ENCODE results near the gene HHAT. TPM values are rescaled to one million over a fixed set of nuclear protein-coding genes. Genes with fewer than 3 reads are reported as not detected.

Gene HHAT
- total and polyA plus RNA-seq, 9 of the 15 experiments (the other 6 are each of a cell fraction or from before 2014, with no cell fraction given) = 0.07 to 0.16 (median 0.13) TPM; not detected in 1

DNA sequence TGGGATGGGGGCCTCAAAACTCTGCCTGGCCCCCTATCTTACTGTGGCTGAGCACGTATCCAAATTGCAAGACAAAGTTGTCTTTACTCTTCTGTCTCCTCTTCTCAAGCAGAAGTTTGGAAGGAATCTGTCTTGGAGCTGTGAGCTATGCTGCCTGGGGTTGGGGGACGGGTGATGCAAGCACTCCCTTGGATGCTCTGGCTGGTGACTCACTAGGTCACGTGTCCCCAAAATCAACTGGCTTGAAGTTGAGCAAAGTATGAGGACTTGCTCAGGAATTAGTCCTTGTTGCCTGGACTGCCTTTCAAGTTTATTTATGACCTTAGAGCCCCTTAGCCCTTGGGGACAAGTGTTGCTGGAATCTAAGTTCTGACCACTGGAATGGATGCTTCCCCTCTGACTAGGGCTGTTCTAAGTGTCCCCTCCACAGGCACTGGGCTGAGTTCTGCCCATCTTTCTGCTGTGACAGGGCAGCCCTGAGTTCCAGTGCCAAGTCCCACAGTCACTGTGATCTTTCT is 269.5 kb downstream of the HHAT start (continued):
- TF ChIP-seq, protein P1, sequence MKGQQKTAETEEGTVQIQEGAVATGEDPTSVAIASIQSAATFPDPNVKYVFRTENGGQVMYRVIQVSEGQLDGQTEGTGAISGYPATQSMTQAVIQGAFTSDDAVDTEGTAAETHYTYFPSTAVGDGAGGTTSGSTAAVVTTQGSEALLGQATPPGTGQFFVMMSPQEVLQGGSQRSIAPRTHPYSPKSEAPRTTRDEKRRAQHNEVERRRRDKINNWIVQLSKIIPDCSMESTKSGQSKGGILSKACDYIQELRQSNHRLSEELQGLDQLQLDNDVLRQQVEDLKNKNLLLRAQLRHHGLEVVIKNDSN (CRISPR knock-in tag; IDR thresholded peaks at IDR 0.05) = peak; percentile 22; the same call in 1 of the 2 replicates
- TF ChIP-seq CEBPB (tag; IDR thresholded peaks at IDR 0.05) (peak; percentile 66), CREB1 (IDR thresholded peaks at IDR 0.05) (no peak), CREB1 (CRISPR knock-in tag; IDR thresholded peaks at IDR 0.05) (no peak), ZNF785 (CRISPR knock-in tag; IDR thresholded peaks at IDR 0.05) (no peak), CBFA2T2 (conservative IDR thresholded peaks at IDR 0.05) (0 out of 2 replicates have a peak, but pooled peaks have one; percentile 29)
- TF ChIP-seq, protein P2, sequence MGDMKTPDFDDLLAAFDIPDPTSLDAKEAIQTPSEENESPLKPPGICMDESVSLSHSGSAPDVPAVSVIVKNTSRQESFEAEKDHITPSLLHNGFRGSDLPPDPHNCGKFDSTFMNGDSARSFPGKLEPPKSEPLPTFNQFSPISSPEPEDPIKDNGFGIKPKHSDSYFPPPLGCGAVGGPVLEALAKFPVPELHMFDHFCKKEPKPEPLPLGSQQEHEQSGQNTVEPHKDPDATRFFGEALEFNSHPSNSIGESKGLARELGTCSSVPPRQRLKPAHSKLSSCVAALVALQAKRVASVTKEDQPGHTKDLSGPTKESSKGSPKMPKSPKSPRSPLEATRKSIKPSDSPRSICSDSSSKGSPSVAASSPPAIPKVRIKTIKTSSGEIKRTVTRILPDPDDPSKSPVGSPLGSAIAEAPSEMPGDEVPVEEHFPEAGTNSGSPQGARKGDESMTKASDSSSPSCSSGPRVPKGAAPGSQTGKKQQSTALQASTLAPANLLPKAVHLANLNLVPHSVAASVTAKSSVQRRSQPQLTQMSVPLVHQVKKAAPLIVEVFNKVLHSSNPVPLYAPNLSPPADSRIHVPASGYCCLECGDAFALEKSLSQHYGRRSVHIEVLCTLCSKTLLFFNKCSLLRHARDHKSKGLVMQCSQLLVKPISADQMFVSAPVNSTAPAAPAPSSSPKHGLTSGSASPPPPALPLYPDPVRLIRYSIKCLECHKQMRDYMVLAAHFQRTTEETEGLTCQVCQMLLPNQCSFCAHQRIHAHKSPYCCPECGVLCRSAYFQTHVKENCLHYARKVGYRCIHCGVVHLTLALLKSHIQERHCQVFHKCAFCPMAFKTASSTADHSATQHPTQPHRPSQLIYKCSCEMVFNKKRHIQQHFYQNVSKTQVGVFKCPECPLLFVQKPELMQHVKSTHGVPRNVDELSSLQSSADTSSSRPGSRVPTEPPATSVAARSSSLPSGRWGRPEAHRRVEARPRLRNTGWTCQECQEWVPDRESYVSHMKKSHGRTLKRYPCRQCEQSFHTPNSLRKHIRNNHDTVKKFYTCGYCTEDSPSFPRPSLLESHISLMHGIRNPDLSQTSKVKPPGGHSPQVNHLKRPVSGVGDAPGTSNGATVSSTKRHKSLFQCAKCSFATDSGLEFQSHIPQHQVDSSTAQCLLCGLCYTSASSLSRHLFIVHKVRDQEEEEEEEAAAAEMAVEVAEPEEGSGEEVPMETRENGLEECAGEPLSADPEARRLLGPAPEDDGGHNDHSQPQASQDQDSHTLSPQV (IDR thresholded peaks at IDR 0.05) = no peak
